Activated T-helper 2 cell treated with anti-CD3 and anti-CD28 coated beads, Interferon-gamma antibody, Interleukin-2, Interleukin-4, amounts not matched to agents 10 μg/mL and 5 μg/mL and 100 μg/mL, durations not matched to agents 14 hours and 24 hours and 36 hours (primary cell): ENCODE measurements around the gene RIN1. TPM values are rescaled to one million over a fixed set of nuclear protein-coding genes. Genes with fewer than 3 reads are reported as not detected.
"Not testable (repeated sequence)": the region's sequence is repeated elsewhere in the genome, so short reads cannot be mapped to it uniquely, and the experiment has no call there.

Source experiments
- DNase-seq: peaks from one replicate; pipeline ENCODE4 v3.0.0; 2021; ENCODE audit warnings: low spot score
- H3K27ac Mint-ChIP-seq: one replicate; pipeline ENCODE4 v1.8.0; 2021; ENCODE audit warnings: mixed read lengths
- H3K27me3 Mint-ChIP-seq: one replicate; pipeline ENCODE4 v1.8.0; 2021; ENCODE audit warnings: low read depth, mixed read lengths
- H3K36me3 Mint-ChIP-seq: one replicate; pipeline ENCODE4 v1.8.0; 2021; ENCODE audit warnings: low read depth, mixed read lengths
- H3K4me1 Mint-ChIP-seq: one replicate; pipeline ENCODE4 v1.8.0; 2021; ENCODE audit warnings: low read depth, mixed read lengths
- H3K4me3 Mint-ChIP-seq: one replicate; pipeline ENCODE4 v1.8.0; 2021; ENCODE audit warnings: low read depth, mild to moderate bottlenecking, moderate library complexity, mixed read lengths
- H3K9me3 Mint-ChIP-seq: one replicate; pipeline ENCODE4 v1.8.0; 2021; ENCODE audit warnings: mixed read lengths
- intact Hi-C: fragments of 100-400 bp; cut with micrococcal nuclease; formaldehyde crosslinking; loops from one replicate; pipeline ENCODE4 v1.15.1; 2023
- total RNA-seq: library from RNA; stranded (reverse); gene quantifications from 2 replicates; pipeline ENCODE4 v1.2.3, GENCODE V29; 2022

Gene RIN1
- total RNA-seq = 1.5 and 1.6 TPM in 2 replicates

- Mint-ChIP-seq H3K36me3 (peaks cover 31% of the 10 kb centered on the region), H3K9me3 (no peaks in the 10 kb centered on the region), H3K4me3 (peak within 1 kb of the TSS; percentile 37), H3K27me3 (peaks cover 1% of the 10 kb centered on the region), H3K4me1 (peaks cover 16% of the 10 kb centered on the region), H3K27ac (peak within 1 kb of the TSS; percentile 71)
- intact Hi-C loops = no loop called here
- peak; percentile 35 for DNase-seq
Observed at GRCh38 chr11:66336234-66337102, at the start of gene RIN1. Gene RIN1, minus strand, starts transcription at chr11:66336434. Its CDS starts 32 bp downstream, at chr11:66336402.

GRCh38 chr11:66384316-66384715 lies 48.1 kb upstream of the RIN1 start:
- H3K27ac Mint-ChIP-seq, intact Hi-C loops, H3K4me1 Mint-ChIP-seq, H3K4me3 Mint-ChIP-seq, H3K36me3 Mint-ChIP-seq, H3K27me3 Mint-ChIP-seq, DNase-seq, H3K9me3 Mint-ChIP-seq: not testable (repeated sequence)

- H3K27ac Mint-ChIP-seq, H3K4me3 Mint-ChIP-seq, H3K27me3 Mint-ChIP-seq, H3K4me1 Mint-ChIP-seq, H3K9me3 Mint-ChIP-seq, H3K36me3 Mint-ChIP-seq, intact Hi-C loops, DNase-seq: not testable (repeated sequence)
Observed at GRCh38 chr11:66380264-66380663, 44.0 kb upstream of the RIN1 start.

GRCh38 chr11:66373690-66374287 lies 37.6 kb upstream of the RIN1 start:
- H3K27ac Mint-ChIP-seq, H3K27me3 Mint-ChIP-seq, H3K4me3 Mint-ChIP-seq, H3K36me3 Mint-ChIP-seq, H3K9me3 Mint-ChIP-seq, DNase-seq: not testable (repeated sequence)
- peaks cover 15% of the 10 kb centered on the region for H3K4me1 Mint-ChIP-seq
- intact Hi-C loops = loop anchor here (2.0 kb wide), 1 partner anchor 13 kb away; no protein-coding TSS in a partner anchor

GRCh38 chr11:66373265-66373664 lies 37.0 kb upstream of the RIN1 start:
- intact Hi-C loops = loop anchor here (2.0 kb wide), 1 partner anchor 14 kb away; no protein-coding TSS in a partner anchor

GRCh38 chr11:66371627-66372415 lies 35.6 kb upstream of the RIN1 start, which contains the start of gene SLC29A2:
Gene SLC29A2, minus strand, starts transcription at chr11:66371760. Its CDS starts 169 bp downstream, at chr11:66371591.
- Mint-ChIP-seq H3K9me3 (no peaks in the 10 kb centered on the region), H3K4me3 (peak within 1 kb of the TSS; percentile 88), H3K27me3 (no peaks in the 10 kb centered on the region), H3K4me1 (peaks cover 15% of the 10 kb centered on the region), H3K36me3 (peaks cover 12% of the 10 kb centered on the region), H3K27ac (peak within 1 kb of the TSS; percentile 87)
- peak; percentile 76 for DNase-seq
- intact Hi-C loops = loop anchor here (1.0 to 2.0 kb wide), 2 partner anchors 15 to 27 kb away; partner anchors contain the start of gene BRMS1

More at GRCh38 chr11:66373265-66373664, 37.0 kb upstream of the RIN1 start:
- Mint-ChIP-seq H3K4me3 (no peak overlapping the region), H3K9me3 (no peaks in the 10 kb centered on the region), H3K4me1 (peaks cover 15% of the 10 kb centered on the region), H3K36me3 (peaks cover 6% of the 10 kb centered on the region), H3K27me3 (peaks cover 4% of the 10 kb centered on the region), H3K27ac (no peak overlapping the region)
- DNase-seq = no peak

- Mint-ChIP-seq H3K4me1 (peaks cover 15% of the 10 kb centered on the region), H3K4me3 (peak overlapping the region; percentile 88), H3K9me3 (no peaks in the 10 kb centered on the region), H3K27me3 (no peaks in the 10 kb centered on the region), H3K36me3 (peaks cover 15% of the 10 kb centered on the region), H3K27ac (no peak overlapping the region)
- no peak for DNase-seq
- intact Hi-C loops = no loop called here
Observed at GRCh38 chr11:66369073-66369894, 33.0 kb upstream of the RIN1 start.

- H3K36me3 Mint-ChIP-seq = peaks cover 15% of the 10 kb centered on the region
- no peaks in the 10 kb centered on the region for H3K9me3 Mint-ChIP-seq
- DNase-seq = no peak
- H3K27ac Mint-ChIP-seq = no peak overlapping the region
- intact Hi-C loops = no loop called here
- no peaks in the 10 kb centered on the region for H3K27me3 Mint-ChIP-seq
- peaks cover 17% of the 10 kb centered on the region for H3K4me1 Mint-ChIP-seq
- H3K4me3 Mint-ChIP-seq = no peak overlapping the region
Observed at GRCh38 chr11:66368484-66368883, 32.2 kb upstream of the RIN1 start.

GRCh38 chr11:66367561-66368312 lies 31.5 kb upstream of the RIN1 start:
- Mint-ChIP-seq H3K4me1 (peaks cover 14% of the 10 kb centered on the region), H3K27me3 (no peaks in the 10 kb centered on the region), H3K4me3 (no peak overlapping the region), H3K27ac (no peak overlapping the region), H3K9me3 (no peaks in the 10 kb centered on the region), H3K36me3 (peaks cover 15% of the 10 kb centered on the region)
- no peak for DNase-seq
- intact Hi-C loops = no loop called here

- intact Hi-C loops = no loop called here
- peaks cover 19% of the 10 kb centered on the region for H3K36me3 Mint-ChIP-seq
- no peak overlapping the region for H3K27ac Mint-ChIP-seq
- H3K4me1 Mint-ChIP-seq = peaks cover 12% of the 10 kb centered on the region
- H3K4me3 Mint-ChIP-seq = no peak overlapping the region
- H3K9me3 Mint-ChIP-seq = no peaks in the 10 kb centered on the region
- DNase-seq = no peak
- H3K27me3 Mint-ChIP-seq = no peaks in the 10 kb centered on the region
Observed at GRCh38 chr11:66366844-66367477, 30.7 kb upstream of the RIN1 start.
